Ovary (tissue), 3 donors: ENCODE results near the gene UGT3A1.

Experiments
- CTCF ChIP-seq, 3 donors: fragments of 450-650 bp in 2 of 3; fragments of 200-600 bp in 1 of 3; IDR thresholded peaks; one replicate each; pipeline versions ENCODE4 v1.5.1 to v1.8.0; 2016 to 2022; ENCODE audit warnings: antibody characterized with exemption in 3 of 3, mild to moderate bottlenecking in 1 of 3
- POLR2A ChIP-seq: fragments of 450-650 bp; IDR thresholded peaks from one replicate; pipeline ENCODE4 v1.6.1; 2017; ENCODE audit warnings: antibody characterized with exemption, mild to moderate bottlenecking, moderate library complexity
- donor health status: DM: no; HTN: no; CAD: no.

- TF ChIP-seq CTCF (IDR thresholded peaks at IDR 0.05) (no peak), POLR2A (no peak)
These were observed 3.4 kb downstream of the UGT3A1 start for GRCh38 chr5:35987776-35988175.
